HCT116 (cell line): ENCODE data around the gene ZGPAT.

Experiments used
- EZH2 ChIP-seq: fragments of 200-600 bp; sonication (generic); IDR thresholded peaks from 2 replicates; pipeline ENCODE4 v1.6.1; 2017; ENCODE audit warnings: antibody characterized with exemption, mixed run types
- EZH2phosphoT487 ChIP-seq: fragments of 200-600 bp; IDR thresholded peaks from 2 replicates; pipeline ENCODE4 v1.6.1; 2018; ENCODE audit warnings: antibody characterized with exemption, borderline replicate concordance
- JUND ChIP-seq: IDR thresholded peaks from 2 replicates; pipeline ENCODE4 v1.6.1; 2012
- POLR2A ChIP-seq: IDR thresholded peaks from 2 replicates; pipeline ENCODE4 v1.7.0; 2011; ENCODE audit warnings: borderline replicate concordance; ENCODE audit not compliant: insufficient read depth, insufficient read length; ENCODE audit errors: extremely low read depth
- POLR2AphosphoS5 ChIP-seq: IDR thresholded peaks from 2 replicates; pipeline ENCODE4 v1.6.1; 2011; ENCODE audit warnings: mild to moderate bottlenecking, low read depth, low read length, moderate library complexity
- RAD21 ChIP-seq: IDR thresholded peaks from 2 replicates; pipeline ENCODE4 v1.6.1; 2012; ENCODE audit warnings: low read depth, mild to moderate bottlenecking
- TF ChIP-seq, protein P1 (sequence below), 3 experiments: fragments of 200-600 bp in 1 of 3; sonication (generic) in 1 of 3; IDR thresholded peaks in 2 of 3; conservative IDR thresholded peaks in 1 of 3; 2 replicates each; pipeline ENCODE4 v1.5.1; 2012 to 2017; ENCODE audit warnings: low read depth in 2 of 3, low read length in 2 of 3, antibody characterized with exemption in 1 of 3, borderline replicate concordance in 1 of 3, control low read depth in 1 of 3, mild to moderate bottlenecking in 1 of 3, mixed read lengths in 1 of 3, mixed run types in 1 of 3, moderate library complexity in 1 of 3; ENCODE audit not compliant: insufficient read depth in 1 of 3
- TF ChIP-seq, protein P2 (sequence below): IDR thresholded peaks from 2 replicates; pipeline ENCODE4 v1.6.1; 2012

DNA sequence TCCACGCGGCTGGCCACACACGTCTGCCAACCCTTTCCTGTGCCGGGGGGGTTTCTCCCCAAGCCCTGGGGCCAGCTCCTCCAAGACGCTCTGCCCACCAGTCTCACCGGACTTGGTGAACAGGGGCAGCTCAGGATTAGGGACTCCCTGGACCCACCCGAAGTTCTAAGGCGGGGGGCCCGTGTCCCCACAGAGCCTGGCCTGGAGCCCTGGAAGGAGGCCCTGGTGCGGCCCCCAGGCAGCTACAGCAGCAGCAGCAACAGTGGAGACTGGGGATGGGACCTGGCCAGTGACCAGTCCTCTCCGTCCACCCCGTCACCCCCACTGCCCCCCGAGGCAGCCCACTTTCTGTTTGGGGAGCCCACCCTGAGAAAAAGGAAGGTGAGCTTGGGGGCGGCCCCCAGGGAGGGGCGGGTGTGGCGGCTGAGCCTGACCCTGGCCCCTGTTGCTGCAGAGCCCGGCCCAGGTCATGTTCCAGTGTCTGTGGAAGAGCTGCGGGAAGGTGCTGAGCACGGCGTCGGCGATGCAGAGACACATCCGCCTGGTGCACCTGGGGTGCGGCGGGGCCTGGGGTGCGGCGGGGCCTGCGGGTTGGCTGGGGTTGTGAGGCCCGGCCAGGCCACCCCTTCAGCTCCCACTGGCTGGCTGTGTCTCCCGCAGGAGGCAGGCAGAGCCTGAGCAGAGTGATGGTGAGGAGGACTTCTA is 34.0 kb downstream of the ZGPAT start:
- TF ChIP-seq EZH2 = no peak
- TF ChIP-seq, protein P1, sequence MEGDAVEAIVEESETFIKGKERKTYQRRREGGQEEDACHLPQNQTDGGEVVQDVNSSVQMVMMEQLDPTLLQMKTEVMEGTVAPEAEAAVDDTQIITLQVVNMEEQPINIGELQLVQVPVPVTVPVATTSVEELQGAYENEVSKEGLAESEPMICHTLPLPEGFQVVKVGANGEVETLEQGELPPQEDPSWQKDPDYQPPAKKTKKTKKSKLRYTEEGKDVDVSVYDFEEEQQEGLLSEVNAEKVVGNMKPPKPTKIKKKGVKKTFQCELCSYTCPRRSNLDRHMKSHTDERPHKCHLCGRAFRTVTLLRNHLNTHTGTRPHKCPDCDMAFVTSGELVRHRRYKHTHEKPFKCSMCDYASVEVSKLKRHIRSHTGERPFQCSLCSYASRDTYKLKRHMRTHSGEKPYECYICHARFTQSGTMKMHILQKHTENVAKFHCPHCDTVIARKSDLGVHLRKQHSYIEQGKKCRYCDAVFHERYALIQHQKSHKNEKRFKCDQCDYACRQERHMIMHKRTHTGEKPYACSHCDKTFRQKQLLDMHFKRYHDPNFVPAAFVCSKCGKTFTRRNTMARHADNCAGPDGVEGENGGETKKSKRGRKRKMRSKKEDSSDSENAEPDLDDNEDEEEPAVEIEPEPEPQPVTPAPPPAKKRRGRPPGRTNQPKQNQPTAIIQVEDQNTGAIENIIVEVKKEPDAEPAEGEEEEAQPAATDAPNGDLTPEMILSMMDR (IDR thresholded peaks at IDR 0.05 in 2 of 3, conservative IDR thresholded peaks at IDR 0.05 in 1 of 3; ENCODE audit: borderline replicate concordance in 1 of 3, insufficient read depth in 1 of 3, low read depth in 2 of 3, low read length in 2 of 3) = no peak
- TF ChIP-seq, protein P2, sequence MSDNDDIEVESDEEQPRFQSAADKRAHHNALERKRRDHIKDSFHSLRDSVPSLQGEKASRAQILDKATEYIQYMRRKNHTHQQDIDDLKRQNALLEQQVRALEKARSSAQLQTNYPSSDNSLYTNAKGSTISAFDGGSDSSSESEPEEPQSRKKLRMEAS = no peak
- no peak for TF ChIP-seq POLR2AphosphoS5
- TF ChIP-seq POLR2A = no peak
- no peak for TF ChIP-seq RAD21
- no peak for TF ChIP-seq JUND
- TF ChIP-seq EZH2phosphoT487 = no peak
